T-helper 1 cell treated with Interleukin-12 subunit alpha and Interleukin-12 subunit beta and Interleukin-4 antibody, amounts not matched to agents 30 μg/mL and 1 μg/mL, for 36 hours (primary cell): ENCODE results near the gene TPD52L1.
"Not testable (repeated sequence)": the region's sequence is repeated elsewhere in the genome, so short reads cannot be mapped to it uniquely, and the experiment has no call there.

Experiments used
- H3K27ac Mint-ChIP-seq: one replicate; pipeline ENCODE4 v1.8.0; 2021; ENCODE audit warnings: mild to moderate bottlenecking, mixed read lengths
- H3K27me3 Mint-ChIP-seq: one replicate; pipeline ENCODE4 v1.8.0; 2021; ENCODE audit warnings: low read depth, mixed read lengths
- H3K36me3 Mint-ChIP-seq: one replicate; pipeline ENCODE4 v1.8.0; 2021; ENCODE audit warnings: low read depth, mixed read lengths
- H3K4me1 Mint-ChIP-seq: one replicate; pipeline ENCODE4 v1.8.0; 2021; ENCODE audit warnings: low read depth, mixed read lengths
- H3K4me3 Mint-ChIP-seq: one replicate; pipeline ENCODE4 v1.8.0; 2021; ENCODE audit warnings: mild to moderate bottlenecking, moderate library complexity, mixed read lengths
- H3K9me3 Mint-ChIP-seq: one replicate; pipeline ENCODE4 v1.8.0; 2021; ENCODE audit warnings: mixed read lengths

The TPD52L1 gene

GRCh38 chr6:125155344-125155743 lies 1.8 kb downstream of the TPD52L1 start:
- H3K36me3 Mint-ChIP-seq, result no peaks in the 10 kb centered on the region
- peaks cover 45% of the 10 kb centered on the region for H3K27me3 Mint-ChIP-seq
- no peaks in the 10 kb centered on the region for H3K9me3 Mint-ChIP-seq
- no peak overlapping the region for H3K27ac Mint-ChIP-seq
- H3K4me1 Mint-ChIP-seq, result peaks cover 2% of the 10 kb centered on the region
- no peak overlapping the region for H3K4me3 Mint-ChIP-seq

GRCh38 chr6:125156496-125156895 lies 2.9 kb downstream of the TPD52L1 start:
- peaks cover 2% of the 10 kb centered on the region for H3K4me1 Mint-ChIP-seq
- no peaks in the 10 kb centered on the region for H3K9me3 Mint-ChIP-seq
- no peak overlapping the region for H3K27ac Mint-ChIP-seq
- no peak overlapping the region for H3K4me3 Mint-ChIP-seq
- H3K36me3 Mint-ChIP-seq, result no peaks in the 10 kb centered on the region
- H3K27me3 Mint-ChIP-seq, result peaks cover 40% of the 10 kb centered on the region

- Mint-ChIP-seq H3K9me3 (no peaks in the 10 kb centered on the region), H3K36me3 (no peaks in the 10 kb centered on the region), H3K27me3 (peaks cover 37% of the 10 kb centered on the region), H3K27ac (no peak overlapping the region), H3K4me3 (no peak overlapping the region), H3K4me1 (peaks cover 2% of the 10 kb centered on the region)
Measured at GRCh38 chr6:125157280-125157679, 3.7 kb downstream of the TPD52L1 start.

GRCh38 chr6:125157725-125158124 lies 4.2 kb downstream of the TPD52L1 start:
- Mint-ChIP-seq H3K27me3 (peaks cover 35% of the 10 kb centered on the region), H3K4me1 (peaks cover 2% of the 10 kb centered on the region), H3K36me3 (no peaks in the 10 kb centered on the region), H3K4me3 (no peak overlapping the region), H3K27ac (no peak overlapping the region), H3K9me3 (no peaks in the 10 kb centered on the region)

- H3K9me3 Mint-ChIP-seq, H3K36me3 Mint-ChIP-seq, H3K4me3 Mint-ChIP-seq, H3K27ac Mint-ChIP-seq, H3K4me1 Mint-ChIP-seq: not testable (repeated sequence)
- peaks cover 11% of the 10 kb centered on the region for H3K27me3 Mint-ChIP-seq
Measured at GRCh38 chr6:125163339-125163738, 9.8 kb downstream of the TPD52L1 start.

GRCh38 chr6:125163811-125164210 lies 10.2 kb downstream of the TPD52L1 start:
- H3K27me3 Mint-ChIP-seq, result peaks cover 11% of the 10 kb centered on the region
- H3K4me1 Mint-ChIP-seq, result no peaks in the 10 kb centered on the region

GRCh38 chr6:125164696-125165095 lies 11.1 kb downstream of the TPD52L1 start:
- Mint-ChIP-seq H3K27ac (no peak overlapping the region), H3K36me3 (no peaks in the 10 kb centered on the region), H3K4me3 (no peak overlapping the region), H3K9me3 (no peaks in the 10 kb centered on the region), H3K4me1 (no peaks in the 10 kb centered on the region), H3K27me3 (peaks cover 15% of the 10 kb centered on the region)

More at GRCh38 chr6:125163811-125164210, 10.2 kb downstream of the TPD52L1 start:
- Mint-ChIP-seq H3K9me3 (no peaks in the 10 kb centered on the region), H3K4me3 (no peak overlapping the region), H3K27ac (no peak overlapping the region), H3K36me3 (no peaks in the 10 kb centered on the region)

GRCh38 chr6:125165256-125165655 lies 11.7 kb downstream of the TPD52L1 start:
- no peaks in the 10 kb centered on the region for H3K36me3 Mint-ChIP-seq
- H3K4me1 Mint-ChIP-seq, result no peaks in the 10 kb centered on the region
- no peak overlapping the region for H3K4me3 Mint-ChIP-seq
- H3K9me3 Mint-ChIP-seq, result no peaks in the 10 kb centered on the region
- peaks cover 15% of the 10 kb centered on the region for H3K27me3 Mint-ChIP-seq
- H3K27ac Mint-ChIP-seq, result no peak overlapping the region

- no peaks in the 10 kb centered on the region for H3K36me3 Mint-ChIP-seq
- H3K4me1 Mint-ChIP-seq, result no peaks in the 10 kb centered on the region
- no peak overlapping the region for H3K4me3 Mint-ChIP-seq
- no peaks in the 10 kb centered on the region for H3K9me3 Mint-ChIP-seq
- H3K27ac Mint-ChIP-seq, result no peak overlapping the region
- H3K27me3 Mint-ChIP-seq, result peaks cover 15% of the 10 kb centered on the region
Measured at GRCh38 chr6:125165776-125166175, 12.2 kb downstream of the TPD52L1 start.

- H3K27me3 Mint-ChIP-seq, result peaks cover 15% of the 10 kb centered on the region
- H3K36me3 Mint-ChIP-seq, result no peaks in the 10 kb centered on the region
- no peak overlapping the region for H3K27ac Mint-ChIP-seq
- no peak overlapping the region for H3K4me3 Mint-ChIP-seq
- H3K4me1 Mint-ChIP-seq, result no peaks in the 10 kb centered on the region
- no peaks in the 10 kb centered on the region for H3K9me3 Mint-ChIP-seq
Measured at GRCh38 chr6:125166711-125167110, 13.1 kb downstream of the TPD52L1 start.

- Mint-ChIP-seq H3K4me1 (no peaks in the 10 kb centered on the region), H3K27me3 (peaks cover 15% of the 10 kb centered on the region), H3K36me3 (no peaks in the 10 kb centered on the region), H3K27ac (no peak overlapping the region), H3K9me3 (no peaks in the 10 kb centered on the region), H3K4me3 (no peak overlapping the region)
Measured at GRCh38 chr6:125167579-125167978, 14.0 kb downstream of the TPD52L1 start.

- Mint-ChIP-seq H3K27me3 (peaks cover 11% of the 10 kb centered on the region), H3K27ac (no peak overlapping the region), H3K4me3 (no peak overlapping the region), H3K9me3 (no peaks in the 10 kb centered on the region), H3K4me1 (no peaks in the 10 kb centered on the region), H3K36me3 (no peaks in the 10 kb centered on the region)
Measured at GRCh38 chr6:125169058-125169457, 15.5 kb downstream of the TPD52L1 start.

GRCh38 chr6:125169522-125169921 lies 15.9 kb downstream of the TPD52L1 start:
- H3K36me3 Mint-ChIP-seq, result no peaks in the 10 kb centered on the region
- no peak overlapping the region for H3K4me3 Mint-ChIP-seq
- no peak overlapping the region for H3K27ac Mint-ChIP-seq
- H3K4me1 Mint-ChIP-seq, result no peaks in the 10 kb centered on the region
- H3K27me3 Mint-ChIP-seq, result peaks cover 11% of the 10 kb centered on the region
- H3K9me3 Mint-ChIP-seq, result no peaks in the 10 kb centered on the region

GRCh38 chr6:125170376-125170775 lies 16.8 kb downstream of the TPD52L1 start:
- no peaks in the 10 kb centered on the region for H3K36me3 Mint-ChIP-seq
- peaks cover 12% of the 10 kb centered on the region for H3K27me3 Mint-ChIP-seq
- no peaks in the 10 kb centered on the region for H3K4me1 Mint-ChIP-seq
- no peak overlapping the region for H3K4me3 Mint-ChIP-seq
- no peak overlapping the region for H3K27ac Mint-ChIP-seq
- no peaks in the 10 kb centered on the region for H3K9me3 Mint-ChIP-seq

GRCh38 chr6:125173341-125174095 lies 19.9 kb downstream of the TPD52L1 start:
- Mint-ChIP-seq H3K4me1 (no peaks in the 10 kb centered on the region), H3K27me3 (peaks cover 23% of the 10 kb centered on the region), H3K36me3 (no peaks in the 10 kb centered on the region), H3K9me3 (no peaks in the 10 kb centered on the region), H3K4me3 (no peak overlapping the region), H3K27ac (no peak overlapping the region)
